Stimulated activated CD8-positive, alpha-beta memory T cell treated with anti-CD3 and anti-CD28 coated beads, Interleukin-7, amount 100 ng/mL, for 24 hours (primary cell): ENCODE measurements around the gene OARD1.

Source experiments
- DNase-seq: peaks from one replicate; pipeline ENCODE4 v3.0.0-alpha.2; 2020; ENCODE audit warnings: low read depth

OARD1 gene

DNA sequence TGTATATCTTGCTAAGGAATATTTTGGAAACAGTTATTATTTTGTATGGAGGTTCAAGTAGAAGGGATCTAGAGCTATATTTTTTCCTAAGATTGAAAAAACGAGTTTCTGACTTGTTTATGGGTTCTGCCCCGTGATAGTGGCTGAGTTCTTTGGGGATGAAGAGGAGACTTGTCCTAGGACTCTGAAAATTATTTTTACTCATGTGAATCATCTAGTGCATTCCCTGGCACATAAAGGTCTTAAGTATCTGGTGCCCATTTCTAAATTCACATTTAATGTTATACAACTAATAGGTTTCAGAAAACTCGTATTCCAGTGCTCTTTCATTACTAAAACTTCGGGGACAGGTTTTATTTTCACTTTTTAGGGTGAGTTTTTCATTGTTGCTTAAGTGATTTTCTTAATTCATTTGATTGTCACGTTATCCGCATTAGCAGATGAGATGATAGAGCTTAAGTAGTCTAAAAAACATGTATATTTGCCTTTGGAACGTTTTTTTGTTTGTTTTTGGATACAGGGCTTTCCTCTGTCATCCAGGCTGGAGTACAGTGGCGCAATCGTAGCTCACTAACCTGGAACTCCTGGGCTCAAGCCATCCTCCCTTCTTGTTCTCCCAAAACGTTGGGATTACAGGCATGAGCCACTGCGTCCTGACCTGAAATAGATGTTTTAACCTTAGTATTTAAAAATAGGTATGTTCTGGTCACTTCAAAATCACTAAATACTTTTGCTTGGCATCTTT, 2.7 kb upstream of the OARD1 start:
- no peak for DNase-seq

DNA sequence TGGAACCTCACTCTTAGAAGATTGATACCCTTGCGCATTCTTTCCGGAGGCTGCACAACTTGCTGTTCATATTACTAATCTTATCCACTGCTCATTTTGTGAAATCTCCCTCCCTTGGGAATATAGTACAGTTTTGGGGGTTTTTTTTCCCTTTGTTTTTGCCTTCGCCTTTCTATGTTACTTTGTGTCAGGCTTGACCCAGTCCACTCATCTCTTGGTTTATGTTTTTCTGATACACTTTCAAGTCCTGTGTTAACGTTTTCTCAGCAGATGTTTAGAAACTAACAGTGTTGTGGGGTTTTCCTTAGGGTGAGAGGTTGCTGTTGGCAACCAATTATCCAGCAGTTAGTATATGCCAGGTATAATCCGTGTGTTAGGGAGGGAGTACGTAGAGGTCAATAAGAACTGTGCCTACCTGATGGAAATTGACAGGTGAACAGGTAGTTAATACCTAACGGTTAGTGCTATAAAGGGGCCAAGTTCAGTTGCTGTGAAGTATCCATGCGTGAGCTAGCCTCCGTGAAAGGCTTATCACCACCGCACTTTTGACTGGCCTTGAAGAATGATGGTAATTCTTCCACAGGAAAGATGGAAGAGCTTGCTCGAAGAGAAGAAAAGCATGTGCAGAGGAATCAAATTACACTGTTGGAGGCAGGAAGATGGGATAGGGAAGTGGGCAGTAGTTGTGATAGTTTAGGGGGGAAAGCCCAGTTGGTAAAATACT, 2.0 kb upstream of the OARD1 start:
- DNase-seq: no peak

DNA sequence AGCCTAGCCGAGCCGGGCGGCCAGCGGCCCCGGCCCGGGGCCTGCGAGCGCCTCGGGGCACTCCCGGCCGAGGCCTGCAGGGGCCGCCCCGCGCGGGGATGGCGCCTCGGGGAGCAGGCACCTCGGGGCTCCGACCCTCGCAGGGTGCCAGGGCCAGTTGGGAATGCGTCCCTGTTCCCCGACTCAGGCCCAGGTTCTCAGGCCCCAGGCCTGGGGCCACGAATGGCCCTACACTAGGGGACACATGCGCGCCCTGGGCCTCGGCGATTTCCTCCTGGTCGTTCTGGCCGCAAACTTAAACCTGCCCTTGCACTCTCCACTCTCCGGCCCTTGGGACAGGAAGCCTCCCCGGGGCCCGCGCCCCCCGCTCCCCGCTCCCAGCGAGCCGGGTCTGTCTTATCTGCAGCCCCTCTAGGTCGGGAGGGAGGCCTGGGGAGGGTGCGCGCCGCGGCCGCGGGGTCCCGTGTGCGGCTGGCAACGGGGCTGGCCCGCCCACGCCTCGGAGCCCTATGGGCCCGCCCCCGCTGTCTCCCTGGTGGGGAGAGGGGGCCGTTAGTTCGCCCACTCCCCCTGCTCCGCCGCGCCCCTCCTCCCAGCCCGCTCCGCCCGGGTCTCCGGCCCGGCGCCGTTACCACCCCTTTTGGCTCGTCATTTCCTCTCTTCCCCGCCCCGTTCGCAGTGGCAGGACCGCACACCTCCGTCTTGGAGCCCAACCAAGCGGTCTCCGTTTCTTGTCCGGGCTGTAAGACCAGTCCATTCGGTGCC, 1.2 kb upstream of the OARD1 start:
- peak; percentile 64 for DNase-seq

DNA sequence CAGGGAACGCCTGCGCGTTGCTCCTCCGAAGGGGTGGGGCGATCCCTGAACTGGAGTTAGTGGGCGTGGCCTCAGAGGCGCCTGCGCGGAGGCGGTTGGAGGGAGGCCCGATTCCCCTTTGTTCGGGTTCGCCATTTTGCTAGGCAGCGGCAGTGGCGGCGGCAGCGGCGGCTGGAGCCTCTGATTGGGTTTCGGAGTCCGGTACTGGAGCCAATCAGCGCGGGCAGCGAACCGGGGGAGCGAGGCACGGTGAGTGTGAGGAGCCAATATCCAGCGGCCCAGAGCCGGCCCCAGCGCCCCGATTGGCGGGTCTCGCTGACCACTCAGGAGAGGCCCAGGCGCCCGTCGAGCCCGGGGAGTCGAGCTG, 663 bp upstream of the OARD1 start, which contains the start of gene NFYA:
NFYA (plus strand) TSS at position 139 of the 367 bp plus-strand sequence. CDS start 6,116 bp downstream, outside the sequence.
- DNase-seq: no peak

DNA sequence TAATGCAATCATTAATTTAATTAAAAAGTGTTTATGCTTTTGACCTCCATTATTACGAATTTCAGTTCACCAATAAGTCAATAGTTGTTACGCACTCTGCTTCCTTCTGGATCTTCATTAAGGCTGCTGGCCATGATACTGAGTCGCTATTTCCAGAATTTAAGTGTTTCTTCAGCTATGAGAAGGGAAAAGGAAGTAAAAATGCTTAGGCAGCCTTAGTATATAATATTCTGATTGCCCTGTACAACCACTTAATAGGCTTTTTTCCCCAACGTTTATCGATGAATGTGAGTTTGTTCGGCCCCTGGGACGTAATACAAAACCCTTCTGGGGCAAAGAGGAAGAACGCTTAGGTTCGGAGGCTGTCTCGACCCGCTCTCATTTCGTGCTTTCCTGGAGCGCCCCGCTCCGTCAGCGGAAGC, 644 bp downstream of the OARD1 start:
- DNase-seq: no peak

DNA sequence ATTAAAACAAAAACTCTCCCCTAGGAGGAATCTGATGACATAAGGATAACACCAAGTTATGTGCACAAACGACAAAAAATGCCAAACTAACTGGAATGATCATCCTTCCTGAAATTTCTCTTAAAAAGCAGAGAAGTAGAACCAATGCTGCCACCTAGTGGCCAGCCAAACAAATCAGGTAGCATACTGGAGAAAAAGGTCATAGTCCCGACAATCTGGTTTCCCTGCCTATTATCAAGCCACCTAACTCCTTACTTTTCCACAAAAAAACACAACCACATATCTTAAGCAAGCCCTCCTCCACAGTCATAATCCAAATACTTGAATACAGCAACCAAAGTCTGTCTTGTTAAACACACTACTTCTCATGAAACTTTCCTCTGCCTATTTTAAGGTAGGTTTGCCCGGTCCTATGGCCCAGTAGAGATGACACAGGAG, 5.3 kb downstream of the OARD1 start:
- peak; percentile 31 for DNase-seq

DNA sequence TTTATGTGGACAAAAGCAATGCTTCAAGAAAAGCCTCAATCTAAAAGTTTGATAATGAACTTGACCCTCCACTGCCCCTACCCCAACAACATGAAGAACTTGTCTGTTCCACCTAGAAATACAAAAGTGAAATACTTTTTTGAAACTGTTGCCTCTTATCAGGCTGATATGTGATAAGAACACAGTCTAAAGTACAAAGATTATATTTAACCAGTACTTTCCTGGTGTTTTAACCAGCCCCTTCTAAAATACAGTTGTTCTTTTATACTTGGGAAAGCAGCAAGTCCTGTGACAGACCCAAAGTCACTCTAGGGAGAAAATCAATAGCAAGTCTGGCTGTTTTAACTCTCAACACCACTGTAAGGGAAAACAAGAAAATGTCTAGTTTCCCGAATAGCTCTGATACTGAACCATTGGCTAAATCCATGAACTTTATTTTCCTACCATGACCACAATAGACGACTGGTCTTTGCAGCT, 6.6 kb downstream of the OARD1 start:
- no peak for DNase-seq

DNA sequence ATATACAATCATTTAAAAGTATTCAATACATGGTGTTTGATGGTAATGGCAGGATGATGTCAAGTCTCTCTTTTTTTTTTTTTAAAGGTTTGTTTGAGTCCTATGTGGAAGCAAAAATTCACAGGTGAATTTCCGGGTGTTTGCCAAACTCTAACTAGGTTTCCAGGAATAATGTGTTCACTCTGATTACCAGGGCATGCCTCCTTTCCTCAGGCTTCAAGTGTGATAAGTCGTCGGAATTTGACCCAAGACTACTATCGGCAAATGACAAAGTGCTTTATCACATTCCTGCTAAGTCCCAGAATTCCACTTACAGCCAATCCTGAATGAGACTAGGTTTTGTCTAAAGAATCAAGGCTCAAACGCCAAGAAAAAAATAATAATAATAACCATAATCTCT, 7.3 kb downstream of the OARD1 start:
- DNase-seq: no peak

DNA sequence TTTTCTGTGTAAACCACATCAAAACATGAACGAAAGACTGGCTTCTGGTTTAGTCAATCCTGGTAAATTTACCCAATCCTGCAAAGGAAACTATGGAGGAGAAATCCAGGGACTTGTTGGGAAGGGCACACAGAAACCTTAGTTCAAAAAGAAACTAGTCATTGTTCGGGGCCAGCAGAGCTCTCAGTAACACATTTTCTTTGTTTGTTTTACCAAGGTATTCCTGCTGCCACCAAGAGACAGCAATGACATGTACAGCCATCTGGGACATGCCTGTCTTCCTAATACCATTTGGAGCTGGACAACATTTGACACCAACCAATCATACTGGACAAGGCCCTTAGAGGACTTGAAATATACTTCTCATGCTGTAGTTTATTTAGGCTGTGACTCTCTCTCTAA, 8.3 kb downstream of the OARD1 start:
- no peak for DNase-seq

DNA sequence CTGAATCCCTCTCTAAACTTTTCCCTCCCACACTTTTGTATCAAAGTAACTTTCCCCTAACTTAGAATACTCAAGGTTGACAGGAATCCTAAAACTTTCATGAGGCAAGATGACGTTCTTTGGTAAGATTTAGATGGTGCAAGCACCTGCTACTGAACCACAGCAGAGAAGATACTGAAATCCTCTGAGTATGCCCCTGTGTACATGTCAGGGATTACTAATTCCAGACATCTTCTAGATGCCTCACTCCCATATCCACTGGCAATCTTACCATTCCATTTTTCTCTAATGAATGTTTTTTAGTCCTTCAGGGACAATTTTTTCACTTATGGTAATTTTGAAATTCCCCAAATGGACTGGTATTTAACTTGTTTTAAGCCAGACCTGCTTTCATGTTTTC, 10.1 kb downstream of the OARD1 start:
- DNase-seq: no peak

DNA sequence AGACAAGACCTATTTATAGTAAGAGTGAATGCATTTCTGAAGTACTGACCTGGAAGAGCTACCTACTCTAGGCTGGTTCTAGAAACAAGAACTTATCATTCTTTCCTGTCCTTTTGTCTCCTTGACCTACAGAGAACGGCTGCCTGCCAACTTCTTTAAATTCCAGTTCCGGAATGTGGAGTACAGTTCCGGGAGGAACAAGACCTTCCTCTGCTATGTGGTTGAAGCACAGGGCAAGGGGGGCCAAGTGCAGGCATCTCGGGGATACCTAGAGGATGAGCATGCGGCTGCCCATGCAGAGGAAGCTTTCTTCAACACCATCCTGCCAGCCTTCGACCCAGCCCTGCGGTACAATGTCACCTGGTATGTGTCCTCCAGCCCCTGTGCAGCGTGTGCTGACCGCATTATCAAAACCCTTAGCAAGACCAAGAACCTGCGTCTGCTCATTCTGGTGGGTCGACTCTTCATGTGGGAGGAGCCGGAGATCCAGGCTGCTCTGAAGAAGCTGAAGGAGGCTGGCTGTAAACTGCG, 10.9 kb downstream of the OARD1 start:
- DNase-seq: no peak

DNA sequence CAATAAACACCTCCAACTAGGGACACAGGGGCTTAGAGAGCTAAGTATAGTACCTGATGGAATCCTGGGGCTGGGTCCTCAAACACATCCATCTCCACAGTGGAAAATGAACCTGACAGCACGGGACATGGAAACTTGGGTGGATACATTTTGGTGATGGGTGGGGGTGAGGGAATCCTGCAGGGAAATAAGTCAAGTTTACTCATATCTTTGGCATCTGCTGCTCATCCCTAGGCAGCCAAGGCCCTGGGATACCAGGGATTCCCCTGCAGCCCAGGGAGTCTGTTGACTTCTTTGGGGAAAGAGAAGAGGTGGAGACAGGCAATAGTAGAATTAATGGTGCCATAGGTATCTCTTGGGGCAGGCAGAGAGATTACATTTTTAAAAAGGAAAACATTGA, 12.6 kb downstream of the OARD1 start:
- no peak for DNase-seq

DNA sequence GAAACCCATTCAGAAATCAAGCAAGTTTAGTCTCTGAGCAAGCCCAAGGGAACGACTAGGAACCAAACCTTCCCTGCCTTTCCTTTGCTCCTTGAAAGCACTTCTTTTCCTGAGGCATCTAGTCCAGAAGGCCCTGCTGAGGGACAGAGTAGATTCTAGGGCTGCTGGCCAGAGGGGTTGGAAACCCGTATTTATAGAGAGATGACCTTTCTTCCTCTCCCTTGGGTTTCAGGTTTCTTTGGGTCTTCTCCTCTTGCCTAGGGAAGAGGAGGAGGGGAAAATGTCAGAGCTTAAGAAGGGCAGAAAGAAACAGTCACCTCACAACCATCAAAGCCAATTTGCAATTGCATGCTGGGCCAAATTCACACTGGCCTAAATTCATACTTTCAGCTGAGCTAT, 13.4 kb downstream of the OARD1 start:
- DNase-seq: no peak

DNA sequence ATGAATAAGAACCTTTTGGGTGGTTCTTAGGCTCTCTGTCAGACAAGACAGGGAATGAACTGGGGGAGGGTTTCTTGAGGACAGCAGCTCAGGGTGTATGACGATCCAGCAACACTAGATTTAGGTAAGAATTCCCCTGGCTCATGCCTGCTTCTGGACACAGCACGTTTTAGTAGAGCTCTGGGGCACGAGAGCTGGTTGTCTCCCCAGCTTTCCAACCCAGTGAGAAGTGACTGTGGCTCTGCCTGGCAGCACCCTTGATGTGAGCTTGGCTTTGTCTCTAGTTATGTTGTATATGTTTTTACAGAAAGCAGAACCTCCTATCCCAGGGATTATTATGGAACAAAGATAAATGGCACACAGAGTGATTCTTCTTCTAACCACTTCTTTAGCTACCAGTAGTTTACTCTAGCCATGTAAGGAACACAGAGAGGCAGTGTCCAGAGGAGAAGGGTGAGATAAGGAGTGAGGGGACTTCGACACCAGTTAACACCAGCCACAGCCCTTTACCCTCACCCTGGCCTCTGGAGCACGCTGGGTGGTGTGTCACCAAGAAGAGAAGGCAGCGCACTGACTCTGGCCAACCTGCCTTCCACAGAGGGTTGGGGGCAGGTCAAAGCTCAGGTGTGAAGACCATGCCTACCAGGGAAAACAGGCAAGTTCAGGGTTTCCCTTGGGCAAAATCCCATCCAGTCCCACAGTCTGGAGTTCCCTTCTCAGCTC, 15.2 kb downstream of the OARD1 start:
- DNase-seq: no peak

DNA sequence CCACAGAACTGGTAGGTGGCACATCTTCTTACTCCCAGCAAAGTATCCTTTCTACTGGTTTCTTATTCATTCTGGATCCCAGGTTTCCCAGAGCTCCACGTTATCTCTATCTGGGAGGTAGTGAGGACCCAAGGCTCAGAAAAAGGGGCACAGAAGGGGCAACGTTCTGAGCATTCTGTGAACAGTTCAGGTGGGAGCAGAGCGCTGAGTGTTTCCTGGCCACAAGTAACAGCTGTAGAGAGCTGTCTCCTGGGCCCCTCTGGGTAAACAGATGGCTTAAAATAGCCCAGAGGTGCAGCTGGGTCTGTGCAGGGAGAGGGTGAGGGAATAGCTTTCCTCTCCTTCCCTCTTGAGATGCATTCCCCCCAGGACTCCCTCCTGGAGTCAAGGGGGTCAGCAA, 17.0 kb downstream of the OARD1 start:
- no peak for DNase-seq

DNA sequence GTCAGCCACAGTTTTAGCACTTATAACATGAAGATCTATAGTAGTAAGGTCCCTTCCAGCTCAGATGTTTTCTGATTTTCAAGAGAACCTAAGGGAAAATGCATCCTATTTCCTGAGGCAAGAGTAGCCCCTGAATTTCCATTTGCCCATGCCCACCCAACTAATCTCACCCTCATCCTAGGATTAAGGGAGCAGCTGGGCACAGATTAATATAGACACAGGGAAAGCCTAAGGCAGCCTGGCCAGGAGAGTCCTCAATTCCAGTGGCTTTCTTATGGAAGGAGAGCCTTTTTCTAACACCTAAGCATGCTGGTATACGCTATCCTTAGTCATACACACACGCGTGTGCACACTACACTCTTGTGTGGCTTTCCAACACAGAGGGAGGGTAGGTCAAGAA, 17.6 kb downstream of the OARD1 start:
- DNase-seq: no peak

DNA sequence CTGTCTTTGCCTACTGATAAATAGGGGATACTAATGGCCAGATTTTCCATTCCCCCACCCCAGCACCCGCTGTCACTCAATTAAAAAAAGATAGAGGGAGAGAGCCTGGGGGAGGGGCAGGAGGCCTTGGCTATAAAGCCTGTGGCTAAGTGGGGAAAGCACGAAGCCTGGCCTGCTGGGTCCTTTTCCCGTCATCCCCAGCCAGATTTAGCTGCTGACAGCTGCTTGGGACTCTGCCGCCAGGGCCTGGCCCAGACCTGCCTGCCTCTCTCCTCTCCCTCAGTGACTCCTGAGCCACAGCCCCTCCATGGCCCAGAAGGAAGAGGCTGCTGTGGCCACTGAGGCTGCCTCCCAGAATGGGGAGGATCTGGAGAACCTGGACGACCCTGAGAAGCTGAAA, 19.1 kb downstream of the OARD1 start, which contains the start of gene APOBEC2:
APOBEC2 (plus strand) TSS at position 162 of the 400 bp plus-strand sequence; CDS start at position 308, 146 bp downstream.
- no peak for DNase-seq

DNA sequence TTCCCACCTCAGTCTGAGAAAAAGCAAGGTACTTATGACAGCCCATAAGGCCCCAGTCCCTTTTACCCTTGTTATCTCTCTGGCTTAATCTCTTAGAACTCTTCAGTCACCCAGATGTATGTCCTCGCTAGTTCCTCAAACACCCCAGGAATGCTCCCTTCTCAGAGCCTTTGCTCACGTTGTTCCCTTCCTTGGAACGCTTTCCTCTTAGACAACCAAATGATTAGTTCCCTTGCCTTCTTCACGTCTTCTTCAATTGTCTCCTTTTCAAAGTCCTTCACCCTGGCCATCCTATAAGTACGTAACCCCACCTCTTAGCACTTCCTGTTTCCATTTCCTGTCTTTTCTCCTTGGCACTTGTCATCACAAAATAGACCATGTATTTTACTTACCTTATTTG, 20.3 kb downstream of the OARD1 start:
- no peak for DNase-seq

DNA sequence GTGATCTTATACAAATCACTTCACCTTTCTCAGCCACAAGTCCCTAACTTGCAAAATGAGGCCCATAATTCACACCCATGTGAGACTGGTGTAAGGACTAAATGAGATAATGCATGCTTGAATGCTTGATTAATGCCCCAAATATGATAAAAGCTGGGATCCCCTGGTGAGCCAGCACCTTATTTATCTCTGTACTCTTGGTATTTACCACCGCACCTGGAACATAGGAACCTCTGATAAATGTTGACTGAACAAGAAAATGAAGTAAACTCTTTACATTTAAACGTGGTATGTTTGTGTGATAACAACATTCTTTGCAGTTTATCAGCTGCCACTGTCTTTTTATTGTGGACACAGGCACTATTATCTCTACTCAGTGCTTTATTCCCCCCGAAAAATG, 21.6 kb downstream of the OARD1 start:
- no peak for DNase-seq

DNA sequence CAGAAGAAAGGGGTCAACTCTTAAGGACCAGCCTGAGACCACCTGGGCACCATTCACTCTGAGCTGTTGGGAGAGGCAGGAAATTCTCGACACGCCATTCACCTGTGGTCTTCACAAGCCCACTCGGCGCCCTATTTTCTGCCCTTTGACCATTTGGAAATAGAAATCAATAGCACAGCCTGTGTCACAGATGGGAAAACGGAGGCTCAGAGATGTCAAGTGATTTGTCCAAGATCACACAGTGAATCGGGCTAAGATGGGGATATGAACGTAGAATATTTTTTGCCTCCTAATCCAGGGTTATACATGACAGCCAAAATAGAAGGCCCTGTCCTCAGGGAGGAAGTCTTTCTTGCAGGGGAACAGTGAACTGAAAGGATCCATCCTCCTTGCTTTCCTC, 22.2 kb downstream of the OARD1 start:
- DNase-seq: no peak

DNA sequence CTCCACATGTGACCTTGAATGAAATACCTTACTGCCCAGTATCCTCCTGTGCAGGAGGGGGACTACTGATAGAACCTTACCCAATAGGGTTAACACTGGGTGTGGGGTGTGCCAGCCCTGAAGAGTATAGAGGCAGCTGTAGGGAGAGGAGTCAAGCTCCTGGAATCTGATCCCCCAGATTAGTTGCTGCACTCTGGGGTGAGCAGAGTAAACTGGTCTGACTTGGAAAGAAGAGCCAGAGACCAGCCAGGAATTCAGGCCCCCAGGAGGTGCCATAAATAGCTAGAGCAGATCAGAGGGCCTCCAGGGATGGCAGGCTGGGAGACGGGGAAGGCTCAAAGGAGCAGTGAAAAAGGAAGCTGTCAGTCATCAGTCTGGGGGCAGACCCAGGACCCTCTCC, 22.6 kb downstream of the OARD1 start:
- no peak for DNase-seq
